ENCODE data around the gene CLK2. TPM values are rescaled to one million over a fixed set of nuclear protein-coding genes. Genes with fewer than 3 reads are reported as not detected.

CLK2 gene
- total RNA-seq, 1 donor from 2014 or later = 57.8 TPM

GRCh38 chr1:155277070-155277901 is 4.0 kb upstream of the CLK2 start, which contains the start of gene HCN3:
HCN3 (plus strand) TSS chr1:155277463; CDS start chr1:155277591, 128 bp downstream.
- ATAC-seq = peak; percentile 93
- intact Hi-C loops (cut with DNase I) = no loop called here

DNA sequence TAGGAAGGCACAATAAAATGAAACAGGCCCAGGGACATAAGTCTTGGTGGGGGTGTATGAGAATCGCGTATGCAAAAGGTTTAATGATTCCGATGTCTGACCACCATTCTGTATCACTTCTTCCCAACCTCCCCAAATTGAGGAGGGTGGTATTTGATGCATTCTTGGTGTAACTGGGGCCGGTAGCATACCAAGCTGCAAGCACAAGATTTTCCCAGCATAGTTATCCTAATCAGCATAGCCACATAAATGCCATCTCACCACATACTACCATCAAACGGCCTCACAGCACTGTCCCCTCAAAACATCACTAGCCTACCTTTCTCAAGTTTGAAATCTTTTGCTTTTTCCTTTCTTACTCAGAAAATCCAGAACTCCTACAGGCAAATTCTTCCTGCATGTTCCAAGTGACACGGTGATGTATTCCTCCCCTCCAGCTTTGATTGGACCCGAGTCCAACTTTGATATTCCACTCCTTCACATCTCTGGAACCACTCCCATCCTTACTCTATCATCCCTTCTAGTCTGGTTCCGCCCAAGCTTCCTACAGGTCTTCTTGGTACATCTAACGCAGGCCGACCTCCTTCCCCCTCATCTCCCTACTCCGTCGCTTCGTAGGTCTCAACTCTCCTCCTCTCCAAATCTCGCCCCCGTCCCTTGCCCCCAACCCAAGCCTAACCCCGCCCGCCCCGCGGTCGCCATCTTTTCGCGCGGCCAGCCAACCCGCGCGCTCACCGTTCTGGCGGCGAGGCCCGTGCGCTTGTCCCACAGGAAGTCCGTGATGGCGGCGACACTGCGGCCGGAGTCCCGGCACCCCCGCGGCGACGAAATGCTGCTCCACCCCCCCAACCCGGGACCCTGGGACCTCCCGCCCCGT is 600 bp downstream of the CLK2 start:
- ATAC-seq (peak; percentile 5), DNase-seq (ENCODE audit: low spot score) (no peak)
- intact Hi-C loops (cut with DNase I) = loop anchor here (5.0 kb wide), 1 partner anchor 50 kb away; the partner anchor contains the start of gene RUSC1

More at GRCh38 chr1:155277070-155277901, 4.0 kb upstream of the CLK2 start, which contains the start of gene HCN3:
- DNase-seq (ENCODE audit: low spot score) = peak; percentile 100

GRCh38 chr1:155269381-155269780 is 3.9 kb downstream of the CLK2 start:
- intact Hi-C loops (cut with DNase I) = no loop called here
- DNase-seq (ENCODE audit: low spot score) = no peak
- ATAC-seq = no peak

DNA sequence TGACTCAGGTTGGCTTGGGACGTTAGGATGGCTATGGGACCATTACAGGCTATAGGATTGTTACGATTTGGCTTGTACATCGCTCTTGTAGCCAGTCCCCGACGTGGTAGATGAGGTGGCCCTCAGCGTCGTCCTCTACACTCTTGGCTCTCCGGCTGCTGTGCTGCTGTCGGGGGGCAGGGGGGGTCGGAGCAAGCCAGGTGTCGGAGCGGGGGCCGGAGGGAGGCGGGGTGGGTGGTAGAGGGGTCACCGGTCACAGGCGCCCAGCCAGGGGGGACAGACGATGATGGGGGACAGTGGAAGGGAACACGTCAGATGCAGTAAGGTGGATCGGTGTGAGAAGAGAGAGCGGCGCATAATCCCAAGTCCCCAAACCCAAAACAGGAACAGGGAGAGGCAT is 4.7 kb downstream of the CLK2 start:
- DNase-seq (ENCODE audit: low spot score) (no peak), ATAC-seq (no peak)
- intact Hi-C loops (cut with DNase I) = no loop called here

- intact Hi-C loops (cut with DNase I) = no loop called here
- DNase-seq (ENCODE audit: low spot score) (no peak), ATAC-seq (no peak)
Observed at GRCh38 chr1:155267373-155267772, 5.9 kb downstream of the CLK2 start.

DNA sequence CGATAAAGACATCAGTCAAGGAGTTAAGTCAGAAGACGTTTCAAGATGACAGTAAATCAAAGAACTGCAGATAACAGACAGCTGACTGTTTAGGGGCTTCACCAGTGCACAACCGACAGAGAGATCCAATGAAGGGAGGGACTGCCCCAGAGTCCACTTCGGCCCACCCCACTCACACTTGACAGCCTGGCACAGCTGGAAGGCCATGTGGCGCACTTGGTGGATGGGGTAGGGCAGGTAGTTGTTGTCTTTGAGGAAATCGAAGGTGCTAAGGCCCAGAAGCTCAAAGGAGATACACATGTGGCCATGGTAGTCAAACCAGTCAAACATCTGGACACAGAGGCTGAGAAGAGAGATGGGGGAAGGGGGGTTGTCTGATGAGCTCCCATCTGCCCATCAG is 6.8 kb downstream of the CLK2 start:
- intact Hi-C loops (cut with DNase I) = no loop called here
- DNase-seq (ENCODE audit: low spot score) = no peak
- no peak for ATAC-seq

- DNase-seq (ENCODE audit: low spot score) = no peak
- ATAC-seq = no peak
- intact Hi-C loops (cut with DNase I) = no loop called here
Observed at GRCh38 chr1:155263067-155263466, 10.2 kb downstream of the CLK2 start.

DNA sequence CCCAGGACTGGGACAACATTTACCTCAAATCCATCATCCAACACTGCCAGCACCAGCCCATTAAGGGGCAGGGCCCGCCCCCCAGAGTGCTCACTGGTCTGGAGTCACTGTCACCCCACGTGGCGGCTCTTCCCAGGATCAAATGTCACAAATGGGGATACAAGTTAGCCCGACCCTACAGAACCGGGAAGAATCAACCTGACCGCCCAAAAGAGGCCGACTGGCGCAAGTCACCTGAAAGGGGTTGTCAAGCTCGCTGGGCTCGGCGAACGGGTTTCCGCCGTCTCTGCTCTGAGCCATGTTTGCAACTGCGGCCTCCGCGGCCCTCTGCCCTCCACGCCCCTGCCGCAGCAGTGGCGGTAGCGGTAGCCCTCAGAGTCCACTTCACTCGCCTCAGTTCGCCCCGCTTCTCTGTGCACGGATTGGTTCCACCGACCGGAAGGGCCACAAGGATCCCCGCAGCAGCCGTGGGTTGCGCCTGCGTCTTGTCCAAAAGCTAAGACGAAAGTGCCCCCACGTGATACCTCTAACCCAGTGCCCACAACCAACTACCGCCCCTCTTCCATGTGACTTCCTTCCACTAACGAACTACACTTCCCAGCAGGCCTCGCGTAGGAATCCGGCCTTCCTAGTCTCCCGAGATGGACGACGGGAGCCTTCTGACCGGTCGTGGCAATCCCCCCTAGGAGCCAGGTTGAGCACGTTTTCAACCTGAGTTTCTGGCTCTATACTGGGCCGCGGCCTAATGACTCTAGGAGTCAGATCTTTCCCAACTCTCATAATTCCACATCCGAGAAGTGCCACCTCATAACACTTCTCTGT is 11.2 kb downstream of the CLK2 start, which contains the start of gene SCAMP3:
TSS of gene SCAMP3 (minus strand) at position 509 of the 822 bp plus-strand sequence. CDS start at position 300, 209 bp downstream.
- DNase-seq (ENCODE audit: low spot score) = peak; percentile 95
- ATAC-seq = peak; percentile 99
- intact Hi-C loops (cut with DNase I) = no loop called here

DNA sequence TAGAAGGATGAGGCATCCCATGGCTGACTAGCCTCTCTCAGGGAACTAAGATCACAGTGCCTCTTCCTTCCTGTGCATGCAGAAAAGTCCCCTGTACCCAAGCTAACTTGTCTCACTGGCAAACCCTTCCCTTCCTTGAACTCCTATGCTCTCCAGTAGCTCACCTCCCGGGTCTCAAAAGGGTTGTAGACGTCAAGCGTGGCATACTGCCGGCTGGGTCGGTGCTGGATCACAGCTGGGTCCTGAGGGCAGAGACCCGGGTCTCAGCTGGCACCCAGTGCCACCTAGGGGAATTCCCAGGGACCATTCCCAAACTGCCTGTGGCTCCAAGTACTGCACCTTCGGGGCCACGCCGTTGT is 11.8 kb downstream of the CLK2 start:
- ATAC-seq (peak; percentile 1), DNase-seq (ENCODE audit: low spot score) (no peak)
- intact Hi-C loops (cut with DNase I) = no loop called here

DNA sequence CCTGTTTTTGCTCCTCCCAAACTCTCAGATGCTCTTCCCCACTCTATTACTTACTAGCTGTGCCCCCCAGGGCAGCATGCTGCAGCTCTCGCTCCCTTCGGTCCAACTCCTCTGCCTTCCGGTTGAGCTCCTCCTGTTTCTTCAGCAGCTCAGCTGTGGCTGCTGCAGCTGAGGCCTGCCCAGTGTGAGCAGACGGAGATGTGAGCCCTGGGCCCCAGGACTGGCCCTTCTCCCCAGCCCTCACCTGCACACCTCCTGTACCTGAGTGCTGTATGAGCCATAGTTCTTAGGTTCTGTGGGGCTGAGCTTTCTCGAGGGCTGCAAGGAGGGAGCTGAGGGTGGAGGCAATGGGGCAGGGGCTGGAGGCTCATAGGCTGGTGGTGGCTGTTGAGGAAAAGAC is 13.0 kb downstream of the CLK2 start:
- intact Hi-C loops (cut with DNase I) = no loop called here
- ATAC-seq = no peak
- DNase-seq (ENCODE audit: low spot score) = no peak

DNA sequence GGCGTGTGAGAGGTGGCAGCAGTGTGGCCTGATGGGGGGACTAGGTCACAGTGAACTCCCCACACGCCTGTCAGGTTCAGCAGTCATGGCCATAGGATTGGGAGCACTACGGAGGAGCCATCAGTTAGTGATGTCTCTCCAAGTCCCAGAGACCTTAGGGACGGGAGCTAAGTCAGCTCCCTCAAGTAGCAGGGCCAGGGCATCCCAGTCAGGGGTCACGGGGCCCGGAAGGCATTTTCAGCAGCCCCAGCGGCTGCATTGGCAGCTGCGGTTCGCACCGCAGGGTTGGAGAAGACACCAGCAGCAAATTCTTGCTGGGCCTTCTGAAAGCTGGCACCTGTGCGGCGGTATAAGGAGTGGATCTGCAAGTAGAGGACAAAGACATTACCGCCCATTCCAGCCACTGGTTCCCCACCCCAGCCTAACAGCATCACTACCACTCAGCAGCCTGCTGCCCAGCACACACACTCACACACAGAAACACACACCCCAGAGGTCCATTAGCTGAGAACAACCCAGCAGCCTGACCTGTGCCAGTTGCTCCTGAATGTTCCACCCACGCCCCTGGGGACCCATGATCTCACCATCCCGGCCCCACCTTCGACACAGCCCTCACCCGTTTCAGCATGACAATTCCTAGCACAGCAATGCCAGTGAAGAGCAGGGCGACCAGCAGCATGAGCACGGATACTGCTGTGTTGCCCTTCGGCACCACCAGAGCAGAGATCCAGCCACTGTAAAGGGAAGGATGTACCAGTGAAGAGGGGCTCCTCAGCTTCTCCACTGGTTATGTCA is 17.0 kb downstream of the CLK2 start:
- ATAC-seq (peak; percentile 3), DNase-seq (ENCODE audit: low spot score) (no peak)
- intact Hi-C loops (cut with DNase I) = no loop called here

DNA sequence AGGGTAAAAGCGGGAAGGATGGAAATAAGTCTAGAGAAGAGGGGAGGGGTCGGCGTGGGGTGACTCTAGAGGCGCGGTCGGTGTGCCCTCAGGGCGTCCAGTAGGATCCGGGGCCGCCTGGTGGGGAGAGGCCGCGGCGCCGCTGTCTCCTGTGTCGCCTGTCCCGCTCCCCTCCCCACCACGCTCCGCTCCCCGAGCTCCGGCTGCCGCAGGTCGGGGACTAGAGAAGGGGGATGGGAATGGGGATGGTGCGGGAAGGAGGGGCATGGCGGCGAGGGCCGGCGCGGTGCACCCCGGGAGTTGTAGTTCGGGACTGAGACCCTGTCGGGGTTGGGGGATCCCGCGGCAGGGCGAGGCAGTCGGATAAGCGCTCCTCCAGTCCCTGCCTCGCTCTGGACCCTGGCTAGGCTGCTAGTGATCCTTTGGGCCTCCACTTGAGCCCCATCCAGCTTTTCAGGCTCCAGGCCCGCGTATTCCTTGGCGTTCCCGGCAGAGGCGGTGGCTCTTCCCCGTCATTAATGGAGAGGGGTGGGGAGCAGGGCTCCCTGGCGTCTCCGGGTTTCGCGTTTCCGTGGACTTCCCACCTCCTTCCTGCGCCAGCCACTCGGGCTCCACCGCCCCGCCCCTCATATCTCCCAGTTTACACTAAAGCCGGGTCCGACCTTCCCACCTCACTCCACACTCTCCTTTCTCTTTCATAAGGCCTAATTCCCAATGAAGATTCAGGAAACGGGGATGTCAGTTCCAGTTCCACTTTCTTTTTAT is 17.9 kb downstream of the CLK2 start, which contains the start of gene ENTREP3:
TSS of gene ENTREP3 (minus strand) at position 241 of the 765 bp plus-strand sequence. CDS start 606 bp downstream, outside the sequence.
- ATAC-seq = peak; percentile 95
- intact Hi-C loops (cut with DNase I) = no loop called here
- peak; percentile 94 for DNase-seq (ENCODE audit: low spot score)

- ATAC-seq = peak; percentile 9
- intact Hi-C loops (cut with DNase I) = no loop called here
Observed at GRCh38 chr1:155254714-155255242, 18.5 kb downstream of the CLK2 start.

DNA sequence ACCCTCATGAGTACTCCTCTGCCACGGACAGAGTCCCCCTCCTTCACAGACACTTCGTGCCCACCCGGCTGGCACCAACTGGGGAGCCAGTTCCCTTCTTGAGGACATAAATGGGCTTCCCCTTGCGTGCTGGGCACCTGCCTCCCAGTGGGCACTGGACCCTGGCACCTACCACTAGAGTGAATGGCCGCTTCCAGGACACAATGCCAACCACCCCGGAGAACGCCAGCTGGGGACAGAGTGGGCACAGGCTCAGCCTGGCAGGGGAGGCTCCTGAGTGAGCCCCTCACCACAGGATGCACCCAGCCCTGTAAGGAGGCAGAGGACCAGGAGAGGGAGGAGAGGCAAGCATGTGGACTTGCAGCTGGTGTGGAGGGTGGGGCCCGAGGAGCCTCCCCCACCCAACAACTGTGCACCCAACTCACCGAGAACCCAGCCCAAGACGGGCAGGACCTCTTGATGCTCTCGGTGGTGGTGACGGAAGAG is 19.0 kb downstream of the CLK2 start:
- intact Hi-C loops (cut with DNase I) = no loop called here
- DNase-seq (ENCODE audit: low spot score) (no peak), ATAC-seq (peak; percentile 1)

More at GRCh38 chr1:155254714-155255242, 18.5 kb downstream of the CLK2 start:
- peak; percentile 75 for DNase-seq (ENCODE audit: low spot score)

GRCh38 chr1:155253797-155254196 is 19.5 kb downstream of the CLK2 start:
- intact Hi-C loops (cut with DNase I) = no loop called here
- no peak for DNase-seq (ENCODE audit: low spot score)
- no peak for ATAC-seq

GRCh38 chr1:155253208-155253607 is 20.1 kb downstream of the CLK2 start:
- DNase-seq (ENCODE audit: low spot score) = no peak
- intact Hi-C loops (cut with DNase I) = no loop called here
- no peak for ATAC-seq

GRCh38 chr1:155251566-155251965 is 21.7 kb downstream of the CLK2 start:
- intact Hi-C loops (cut with DNase I) = no loop called here
- DNase-seq (ENCODE audit: low spot score) = no peak
- ATAC-seq = no peak
